Raji (cell line): ENCODE measurements around the gene PABPC1L2A.
"Not testable (repeated sequence)": the region's sequence is repeated elsewhere in the genome, so short reads cannot be mapped to it uniquely, and the experiment has no call there.

Experiments
- POLR2A ChIP-seq: IDR thresholded peaks from 2 replicates; pipeline ENCODE4 v1.6.1; 2011; ENCODE audit warnings: low read depth, low read length, control low read depth; ENCODE audit not compliant: insufficient read depth

The PABPC1L2A gene

GRCh38 chrX:73079024-73079562 is at the start of gene PABPC1L2A:
Gene PABPC1L2A (minus strand): TSS chrX:73079512. CDS start chrX:73079386, 126 bp downstream.
- TF ChIP-seq POLR2A: not testable (repeated sequence)

- TF ChIP-seq POLR2A: no peak
Measured at GRCh38 chrX:73127700-73128241, 48.5 kb upstream of the PABPC1L2A start.

- no peak for TF ChIP-seq POLR2A
Measured at GRCh38 chrX:73126240-73126639, 46.9 kb upstream of the PABPC1L2A start.

- TF ChIP-seq POLR2A: no peak
Measured at GRCh38 chrX:73076838-73077237, 2.5 kb downstream of the PABPC1L2A start.

- TF ChIP-seq POLR2A: no peak
Measured at GRCh38 chrX:73069365-73070035, 9.8 kb downstream of the PABPC1L2A start.

- no peak for TF ChIP-seq POLR2A
Measured at GRCh38 chrX:73068467-73069364, 10.6 kb downstream of the PABPC1L2A start.

- TF ChIP-seq POLR2A: no peak
Measured at GRCh38 chrX:73028876-73029275, 50.4 kb downstream of the PABPC1L2A start.
